Body of pancreas (tissue), 4 donors: ENCODE measurements around the gene AREL1. TPM values are rescaled to one million over a fixed set of nuclear protein-coding genes. Genes with fewer than 3 reads are reported as not detected.

Experiments used
- ATAC-seq: fragments of 150-250 bp; one replicate; pipeline ENCODE4 v1.9.1; 2016
- DNase-seq, 4 donors: peaks; one replicate each; pipeline ENCODE4 v3.0.0-alpha.2; 2019
- H3K27ac ChIP-seq, 4 donors: fragments of 200-600 bp; sonication (generic); 1 replicate in 3 of 4; 2 replicates in 1 of 4; pipeline versions ENCODE4 v1.5.1 to v1.6.1; 2016 to 2019; ENCODE audit warnings: mild to moderate bottlenecking in 1 of 4, mixed read lengths in 1 of 4, moderate library complexity in 1 of 4
- H3K27me3 ChIP-seq, 2 donors: fragments of 200-600 bp; sonication (generic); one replicate each; pipeline ENCODE4 v1.6.0; 2016; ENCODE audit warnings: mild to moderate bottlenecking in 1 of 2
- H3K36me3 ChIP-seq, 2 donors: fragments of 200-600 bp; sonication (generic); replicated peaks in 1 of 2; 2 replicates each; pipeline ENCODE4 v1.5.1; 2016; ENCODE audit warnings: low read depth in 2 of 2; ENCODE audit not compliant: insufficient read depth in 1 of 2
- H3K4me1 ChIP-seq: fragments of 200-600 bp; sonication (generic); one replicate; pipeline ENCODE4 v1.6.0; 2016
- H3K4me3 ChIP-seq, 2 donors: fragments of 200-600 bp; sonication (generic); 1 replicate in 1 of 2; 2 replicates in 1 of 2; pipeline ENCODE4 v1.5.1; 2016 to 2019
- H3K9me3 ChIP-seq, 3 donors: fragments of 200-600 bp; sonication (generic); 1 replicate in 2 of 3; 2 replicates in 1 of 3; pipeline ENCODE4 v1.5.1; 2016
- POLR2A ChIP-seq, 3 donors: fragments of 450-650 bp; IDR thresholded peaks; one replicate each; pipeline ENCODE4 v1.6.1; 2016; ENCODE audit warnings: antibody characterized with exemption in 3 of 3, mild to moderate bottlenecking in 2 of 3
- WGBS, 2 donors: methylation state at CpG; one replicate each; pipeline ENCODE4 v1.1.5; 2017; 5-methylcytosine and 5-hydroxymethylcytosine counted together
- intact Hi-C: fragments of 100-400 bp; cut with DNase I; formaldehyde crosslinking; loops from one replicate; pipeline ENCODE4 v1.15.1; 2023
- total RNA-seq, 2 donors: library from RNA; depleted of rRNA; stranded (reverse); fragments of >200 nt; gene quantifications; one replicate each; pipeline ENCODE4 v1.1.0, GENCODE V29; 2016
- TF ChIP-seq, protein P1 (sequence below), 7 experiments: fragments of 450-650 bp in 4 of 7; fragments of 200-600 bp in 3 of 7; sonication (generic) in 3 of 7; IDR thresholded peaks; one replicate each; pipeline ENCODE4 v1.5.1; 2016 to 2019; ENCODE audit warnings: antibody characterized with exemption in 7 of 7

The AREL1 gene
- total RNA-seq, 2 donors from 2014 or later: 10.6 to 21.1 TPM

DNA sequence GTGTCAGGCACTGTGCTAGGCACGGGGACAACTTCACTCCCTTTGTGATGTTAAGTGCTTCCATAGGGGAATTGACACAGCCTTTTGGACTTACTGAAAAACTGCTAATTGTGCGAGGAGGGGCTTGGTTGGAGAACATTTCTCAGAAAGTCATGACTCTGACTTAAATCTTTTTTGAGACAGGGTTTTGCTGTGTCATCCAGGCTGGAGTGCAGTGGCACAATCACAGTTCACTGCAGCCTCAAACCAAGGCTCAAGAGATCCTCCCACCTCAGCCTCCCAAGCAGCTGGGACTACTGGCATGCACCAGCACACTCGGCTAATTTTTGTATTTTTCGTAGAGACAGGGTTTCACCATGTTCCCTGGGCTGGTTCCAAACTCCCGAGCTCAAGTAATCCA, 90.6 kb downstream of the AREL1 start:
- intact Hi-C loops: no loop called here
- Histone ChIP-seq H3K4me1 (peaks cover 33% of the 10 kb centered on the region), H3K27me3 (no peaks in the 10 kb centered on the region), H3K4me3 (no peak overlapping the region), H3K27ac (no peak overlapping the region), H3K36me3 (no peaks in the 10 kb centered on the region), H3K9me3 (no peaks in the 10 kb centered on the region)
- TF ChIP-seq, protein P1, sequence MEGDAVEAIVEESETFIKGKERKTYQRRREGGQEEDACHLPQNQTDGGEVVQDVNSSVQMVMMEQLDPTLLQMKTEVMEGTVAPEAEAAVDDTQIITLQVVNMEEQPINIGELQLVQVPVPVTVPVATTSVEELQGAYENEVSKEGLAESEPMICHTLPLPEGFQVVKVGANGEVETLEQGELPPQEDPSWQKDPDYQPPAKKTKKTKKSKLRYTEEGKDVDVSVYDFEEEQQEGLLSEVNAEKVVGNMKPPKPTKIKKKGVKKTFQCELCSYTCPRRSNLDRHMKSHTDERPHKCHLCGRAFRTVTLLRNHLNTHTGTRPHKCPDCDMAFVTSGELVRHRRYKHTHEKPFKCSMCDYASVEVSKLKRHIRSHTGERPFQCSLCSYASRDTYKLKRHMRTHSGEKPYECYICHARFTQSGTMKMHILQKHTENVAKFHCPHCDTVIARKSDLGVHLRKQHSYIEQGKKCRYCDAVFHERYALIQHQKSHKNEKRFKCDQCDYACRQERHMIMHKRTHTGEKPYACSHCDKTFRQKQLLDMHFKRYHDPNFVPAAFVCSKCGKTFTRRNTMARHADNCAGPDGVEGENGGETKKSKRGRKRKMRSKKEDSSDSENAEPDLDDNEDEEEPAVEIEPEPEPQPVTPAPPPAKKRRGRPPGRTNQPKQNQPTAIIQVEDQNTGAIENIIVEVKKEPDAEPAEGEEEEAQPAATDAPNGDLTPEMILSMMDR (IDR thresholded peaks at IDR 0.05): no peak
- no peak for TF ChIP-seq POLR2A (IDR thresholded peaks at IDR 0.05)
- 82 to 86% methylated on average over 5 of the region's 5 CpGs for WGBS, 2 donors
- no peak for ATAC-seq
- no peak for DNase-seq

DNA sequence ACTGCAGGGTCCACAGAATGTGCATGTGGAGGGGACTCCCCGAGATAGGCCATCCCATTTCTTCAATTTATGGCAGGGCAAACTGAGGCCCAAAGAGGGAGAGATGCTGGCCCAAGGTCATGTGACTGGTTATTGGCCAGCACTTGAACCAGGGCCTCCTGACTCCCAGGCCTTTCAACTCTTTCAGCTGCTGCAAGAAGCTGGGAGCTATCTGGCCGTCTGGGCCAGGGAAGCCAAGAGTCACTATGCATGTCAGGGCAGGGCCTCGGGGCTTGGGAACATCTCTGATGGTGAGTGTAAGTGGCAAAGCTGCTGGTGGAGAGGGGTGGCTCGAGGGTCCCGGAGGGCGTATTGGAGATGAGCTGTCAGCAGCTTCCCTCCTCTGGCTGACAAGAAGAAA, 91.3 kb downstream of the AREL1 start:
- TF ChIP-seq, protein P1 (IDR thresholded peaks at IDR 0.05): no peak
- TF ChIP-seq POLR2A (IDR thresholded peaks at IDR 0.05): no peak
- Histone ChIP-seq H3K4me3 (no peak overlapping the region), H3K27ac (no peak overlapping the region), H3K4me1 (peaks cover 39% of the 10 kb centered on the region), H3K36me3 (no peaks in the 10 kb centered on the region), H3K27me3 (no peaks in the 10 kb centered on the region), H3K9me3 (no peaks in the 10 kb centered on the region)
- no peak for DNase-seq
- intact Hi-C loops: no loop called here
- WGBS, 2 donors: 79 to 82% methylated on average over 6 of the region's 6 CpGs
- ATAC-seq: no peak

DNA sequence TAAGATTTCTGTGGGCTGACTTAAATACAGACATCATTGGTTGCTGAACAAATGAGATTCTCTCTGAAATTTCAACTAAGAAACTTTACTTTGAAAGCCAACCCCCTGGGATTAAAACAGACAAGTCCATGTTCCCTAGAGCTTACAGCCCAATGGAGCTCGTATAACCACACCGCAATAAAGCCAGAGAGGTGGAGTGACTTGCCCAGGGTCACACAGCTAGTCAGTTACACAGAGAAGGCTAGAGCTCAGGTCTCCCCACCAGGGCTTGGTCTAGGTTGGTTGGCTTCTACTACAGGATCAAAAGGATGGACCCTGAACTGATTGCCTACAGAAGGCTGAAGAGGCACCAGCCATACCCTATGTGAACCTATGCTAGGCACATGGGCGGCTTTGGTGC, 92.0 kb downstream of the AREL1 start:
- no peak overlapping the region for H3K4me3 ChIP-seq
- no peak overlapping the region for H3K27ac ChIP-seq
- DNase-seq (no peak), ATAC-seq (no peak)
- H3K36me3 ChIP-seq: no peaks in the 10 kb centered on the region
- 88 to 98% methylated on average over 3 of the region's 3 CpGs for WGBS, 2 donors
- TF ChIP-seq, protein P1 (IDR thresholded peaks at IDR 0.05): no peak
- no peak for TF ChIP-seq POLR2A (IDR thresholded peaks at IDR 0.05)
- H3K9me3 ChIP-seq: no peaks in the 10 kb centered on the region
- H3K4me1 ChIP-seq: peaks cover 44% of the 10 kb centered on the region
- intact Hi-C loops: no loop called here
- no peaks in the 10 kb centered on the region for H3K27me3 ChIP-seq

DNA sequence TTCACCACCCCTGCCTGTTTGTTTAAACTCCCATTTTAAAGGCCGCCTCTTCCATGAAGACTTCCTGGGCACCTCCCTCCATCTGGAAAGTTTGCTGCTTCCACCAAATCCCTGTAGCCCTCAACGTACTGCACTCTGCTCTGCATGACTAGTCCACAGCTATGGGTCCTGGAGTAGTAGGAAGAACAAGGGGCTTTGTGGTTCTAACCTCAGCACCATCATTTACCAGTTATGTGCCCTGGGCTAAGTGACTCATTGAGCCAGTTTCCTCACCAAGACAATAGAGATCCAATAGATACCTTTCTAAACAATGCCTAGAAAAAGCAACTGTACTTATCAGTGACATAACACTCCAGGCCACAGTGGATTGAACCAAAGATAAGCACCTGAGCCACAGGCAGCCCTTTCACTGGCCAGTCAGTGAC, 92.4 kb downstream of the AREL1 start:
- H3K36me3 ChIP-seq: no peaks in the 10 kb centered on the region
- TF ChIP-seq, protein P1 (IDR thresholded peaks at IDR 0.05): no peak
- peaks cover 44% of the 10 kb centered on the region for H3K4me1 ChIP-seq
- intact Hi-C loops: no loop called here
- no peaks in the 10 kb centered on the region for H3K9me3 ChIP-seq
- no peak overlapping the region for H3K27ac ChIP-seq
- WGBS, 2 donors: 63 to 86% methylated on average over 2 of the region's 2 CpGs
- ATAC-seq (no peak), DNase-seq (no peak)
- H3K27me3 ChIP-seq: no peaks in the 10 kb centered on the region
- no peak overlapping the region for H3K4me3 ChIP-seq

DNA sequence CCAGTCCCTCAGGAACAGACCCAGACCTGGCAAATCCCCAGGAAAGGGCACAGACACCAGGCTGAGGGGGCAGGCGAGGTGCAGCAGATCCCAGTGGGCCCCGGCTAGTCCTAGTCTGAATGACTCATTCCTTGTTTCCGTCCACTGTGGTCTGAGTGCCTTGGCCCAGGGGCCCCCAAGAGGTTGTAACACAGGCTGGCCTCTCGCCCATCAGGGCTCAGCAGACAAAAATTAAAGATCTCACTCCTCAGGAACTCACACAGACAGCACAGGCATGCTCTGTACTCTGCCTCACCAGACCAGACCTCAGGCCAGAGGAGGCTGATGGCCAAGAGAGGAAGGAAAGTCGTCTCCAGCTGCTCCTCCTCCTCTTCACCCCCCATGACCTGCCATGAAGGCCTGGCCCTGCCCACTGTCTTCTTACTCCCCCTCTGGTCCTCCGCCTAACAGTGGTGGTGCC, 93.2 kb downstream of the AREL1 start:
- WGBS, 2 donors: 68 to 80% methylated on average over 3 to 6 of the region's 6 CpGs
- intact Hi-C loops: no loop called here
- peak; percentile 44 to 77 (median 60) for DNase-seq
- peak; percentile 44 for ATAC-seq
- no peaks in the 10 kb centered on the region for H3K27me3 ChIP-seq
- TF ChIP-seq, protein P1 (IDR thresholded peaks at IDR 0.05): no peak
- TF ChIP-seq POLR2A (IDR thresholded peaks at IDR 0.05): no peak
- peaks cover 44% of the 10 kb centered on the region for H3K4me1 ChIP-seq
- peak overlapping the region in 3 of 4 donors; percentile 31 to 85 (median 71) for H3K27ac ChIP-seq
- no peaks in the 10 kb centered on the region for H3K36me3 ChIP-seq
- no peaks in the 10 kb centered on the region for H3K9me3 ChIP-seq
- no peak overlapping the region for H3K4me3 ChIP-seq
